Keratinocyte (primary cell): ENCODE measurements around the gene SPA17. TPM values are rescaled to one million over a fixed set of nuclear protein-coding genes. Genes with fewer than 3 reads are reported as not detected.

Experiments
- DNase-seq: peaks from one replicate; pipeline ENCODE4 v3.0.0-alpha.2; 2011; ENCODE audit warnings: low read depth, missing footprints, low spot score
- FAIRE-seq: peaks from 2 replicates; lab custom pipeline; 2011; peaks lifted over from hg19 to GRCh38; lab: Jason Lieb, UNC
- H2AFZ ChIP-seq: 2 replicates; pipeline ENCODE4 v1.6.0; 2012; ENCODE audit warnings: low read length, control low read depth, inconsistent platforms; ENCODE audit not compliant: control insufficient read depth
- H3K27ac ChIP-seq: 2 replicates; pipeline ENCODE4 v1.5.1; 2011; ENCODE audit warnings: low read length; ENCODE audit not compliant: control insufficient read depth, insufficient read depth
- H3K27me3 ChIP-seq: 3 replicates; pipeline ENCODE4 v1.6.0; 2011; ENCODE audit warnings: low read length; ENCODE audit not compliant: control insufficient read depth, insufficient read depth; ENCODE audit errors: extremely low read depth
- H3K36me3 ChIP-seq, 2 experiments: 2 replicates in 1 of 2; 3 replicates in 1 of 2; pipeline ENCODE4 v1.5.1; 2011; ENCODE audit warnings: low read length in 2 of 2, mild to moderate bottlenecking in 1 of 2; ENCODE audit not compliant: control insufficient read depth in 2 of 2, insufficient read depth in 2 of 2; ENCODE audit errors: extremely low read depth in 1 of 2
- H3K4me1 ChIP-seq: 3 replicates; pipeline ENCODE4 v1.5.1; 2011; ENCODE audit warnings: low read length; ENCODE audit not compliant: control insufficient read depth, insufficient read depth; ENCODE audit errors: extremely low read depth
- H3K4me2 ChIP-seq: 3 replicates; pipeline ENCODE4 v1.6.0; 2011; ENCODE audit warnings: low read depth, low read length; ENCODE audit not compliant: control insufficient read depth, insufficient read depth; ENCODE audit errors: extremely low read depth
- H3K4me3 ChIP-seq, 3 experiments: fragments of 200-600 bp in 1 of 3; sonication (generic) in 1 of 3; 2 replicates in 2 of 3; 3 replicates in 1 of 3; pipeline ENCODE4 v1.5.1; 2011 to 2016; ENCODE audit warnings: low read length in 3 of 3, mild to moderate bottlenecking in 3 of 3, control low read depth in 2 of 3, inconsistent platforms in 1 of 3, low read depth in 1 of 3, mixed read lengths in 1 of 3, mixed run types in 1 of 3, moderate library complexity in 1 of 3; ENCODE audit not compliant: control insufficient read depth in 2 of 3, insufficient read depth in 2 of 3; ENCODE audit errors: extremely low read depth in 1 of 3
- H3K79me2 ChIP-seq: 2 replicates; pipeline ENCODE4 v1.6.0; 2012; ENCODE audit warnings: low read length; ENCODE audit not compliant: control insufficient read depth, insufficient read depth
- H3K9ac ChIP-seq: 3 replicates; pipeline ENCODE4 v1.6.0; 2011; ENCODE audit warnings: low read length; ENCODE audit not compliant: control insufficient read depth, insufficient read depth; ENCODE audit errors: extremely low read depth
- H3K9me1 ChIP-seq: 3 replicates; pipeline ENCODE4 v1.6.0; 2011; ENCODE audit warnings: low read length; ENCODE audit not compliant: control insufficient read depth, insufficient read depth; ENCODE audit errors: extremely low read depth
- H3K9me3 ChIP-seq: 2 replicates; pipeline ENCODE4 v1.5.1; 2012; ENCODE audit warnings: low read depth, low read length; ENCODE audit not compliant: control insufficient read depth
- H4K20me1 ChIP-seq: 3 replicates; pipeline ENCODE4 v1.6.0; 2011; ENCODE audit warnings: low read length; ENCODE audit not compliant: control insufficient read depth, insufficient read depth; ENCODE audit errors: extremely low read depth
- CTCF ChIP-seq, 3 experiments: IDR thresholded peaks in 1 of 3; conservative IDR thresholded peaks in 1 of 3; optimal IDR thresholded peaks in 1 of 3; 2 replicates in 2 of 3; 3 replicates in 1 of 3; pipeline versions ENCODE3 to v1.5.1; 2011; ENCODE audit warnings: low read length in 3 of 3, mild to moderate bottlenecking in 3 of 3, moderate library complexity in 2 of 3, control low read depth in 1 of 3, inconsistent platforms in 1 of 3; ENCODE audit not compliant: insufficient read depth in 2 of 3; ENCODE audit errors: extremely low read depth in 1 of 3
- EZH2 ChIP-seq: IDR thresholded peaks from one replicate; pipeline ENCODE4 v1.6.1; 2012; ENCODE audit warnings: inconsistent platforms, mild to moderate bottlenecking, low read length, moderate library complexity
- dilution Hi-C: fragments of 300-500 bp; cut with MboI; formaldehyde crosslinking; loops from one replicate; pipeline ENCODE4 v1.7.0; 2020; ENCODE audit warnings: low sequenced_read_pairs; ENCODE audit not compliant: extremely low pct_ligation_motif_present
- polyA plus RNA-seq, 5 experiments: library from polyadenylated mRNA; depleted of rRNA in 3 of 5; stranded (reverse) in 3 of 5; stranded (forward) in 1 of 5; unstranded in 1 of 5; fragments of >200 nt; gene quantifications; 1 replicate in 1 of 5; 2 replicates in 3 of 5; 3 replicates in 1 of 5; pipeline versions ENCODE4 v1.2.1 to v1.2.3, GENCODE V29; 2011 to 2012; ENCODE audit warnings: missing spikeins in 2 of 5, low read depth in 1 of 5, low replicate concordance in 1 of 5

Gene SPA17
- polyA plus RNA-seq, 1 donor (not counting 4 experiments of a cell fraction or from before 2014, with no cell fraction given): 19.5 TPM

- no peak overlapping the region for H3K27ac ChIP-seq
- dilution Hi-C loops: no loop called here
- H3K27me3 ChIP-seq: no peaks in the 10 kb centered on the region
- FAIRE-seq (no peak), DNase-seq (no peak)
- H3K9me1 ChIP-seq: no peaks in the 10 kb centered on the region
- no peak overlapping the region for H3K4me3 ChIP-seq
- no peaks in the 10 kb centered on the region for H3K9me3 ChIP-seq
- no peaks in the 10 kb centered on the region for H4K20me1 ChIP-seq
- no peak for TF ChIP-seq CTCF (optimal IDR thresholded peaks at IDR 0.05 in 1 of 3, IDR thresholded peaks at IDR 0.05 in 1 of 3, conservative IDR thresholded peaks at IDR 0.05 in 1 of 3; ENCODE audit: extremely low read depth in 1 of 3, insufficient read depth in 2 of 3, low read length in 3 of 3)
- no peak for TF ChIP-seq EZH2
- peaks cover 26 to 31% of the 10 kb centered on the region in 2 experiments for H3K36me3 ChIP-seq
- peaks cover 30% of the 10 kb centered on the region for H3K79me2 ChIP-seq
- no peak overlapping the region for H2AFZ ChIP-seq
- no peak overlapping the region for H3K9ac ChIP-seq
- H3K4me1 ChIP-seq: peaks cover 6% of the 10 kb centered on the region
- no peak overlapping the region for H3K4me2 ChIP-seq
These were observed 46.2 kb upstream of the SPA17 start for GRCh38 chr11:124627546-124627945.

GRCh38 chr11:124629961-124630360, 43.7 kb upstream of the SPA17 start:
- Histone ChIP-seq H3K9ac (no peak overlapping the region), H3K9me1 (no peaks in the 10 kb centered on the region), H3K4me3 (no peak overlapping the region), H3K27ac (no peak overlapping the region), H3K79me2 (peaks cover 11% of the 10 kb centered on the region), H3K36me3 (peaks cover 30 to 36% of the 10 kb centered on the region in 2 experiments), H2AFZ (no peak overlapping the region), H4K20me1 (no peaks in the 10 kb centered on the region), H3K4me1 (no peaks in the 10 kb centered on the region), H3K9me3 (no peaks in the 10 kb centered on the region), H3K27me3 (no peaks in the 10 kb centered on the region), H3K4me2 (no peak overlapping the region)
- DNase-seq (no peak), FAIRE-seq (no peak)
- dilution Hi-C loops: no loop called here
- TF ChIP-seq EZH2: no peak
- no peak for TF ChIP-seq CTCF (optimal IDR thresholded peaks at IDR 0.05 in 1 of 3, IDR thresholded peaks at IDR 0.05 in 1 of 3, conservative IDR thresholded peaks at IDR 0.05 in 1 of 3; ENCODE audit: extremely low read depth in 1 of 3, insufficient read depth in 2 of 3, low read length in 3 of 3)
